Mesendoderm (in vitro differentiated cells): ENCODE measurements around the gene RADIL.

Experiments used
- DNase-seq: peaks from one replicate; pipeline ENCODE4 v3.0.0; 2013
- H2AK5ac ChIP-seq: 2 replicates; pipeline ENCODE4 v1.6.1; 2013; ENCODE audit warnings: low read length, inconsistent platforms
- H2BK120ac ChIP-seq: 2 replicates; pipeline ENCODE4 v1.6.1; 2013; ENCODE audit warnings: low read depth, mild to moderate bottlenecking, low read length, moderate library complexity, mixed read lengths
- H2BK15ac ChIP-seq: replicated peaks from 2 replicates; pipeline ENCODE4 v1.6.1; 2013; ENCODE audit warnings: low read depth, mild to moderate bottlenecking, moderate library complexity
- H2BK5ac ChIP-seq: 2 replicates; pipeline ENCODE4 v1.6.1; 2013; ENCODE audit warnings: low read length, inconsistent platforms
- H3K18ac ChIP-seq: 2 replicates; pipeline ENCODE4 v1.6.1; 2013; ENCODE audit warnings: mild to moderate bottlenecking, low read length, mixed read lengths
- H3K23ac ChIP-seq: one replicate; pipeline ENCODE4 v1.6.1; 2013; ENCODE audit warnings: low read length
- H3K27ac ChIP-seq: 2 replicates; pipeline ENCODE4 v1.5.1; 2013; ENCODE audit warnings: low read depth, mild to moderate bottlenecking, inconsistent platforms, low read length, moderate library complexity
- H3K27me3 ChIP-seq: 2 replicates; pipeline ENCODE4 v1.6.1; 2013; ENCODE audit warnings: low read length, control low read depth, mild to moderate bottlenecking, inconsistent platforms; ENCODE audit not compliant: insufficient read depth, poor library complexity
- H3K36me3 ChIP-seq: 2 replicates; pipeline ENCODE4 v1.6.1; 2013; ENCODE audit warnings: low read length, inconsistent platforms; ENCODE audit not compliant: control insufficient read depth, insufficient read depth
- H3K4ac ChIP-seq: one replicate; pipeline ENCODE4 v1.6.1; 2013; ENCODE audit warnings: low read depth, mild to moderate bottlenecking, low read length, moderate library complexity
- H3K4me1 ChIP-seq: 2 replicates; pipeline ENCODE4 v1.6.1; 2013; ENCODE audit warnings: low read depth, low read length, inconsistent platforms; ENCODE audit not compliant: control insufficient read depth
- H3K4me2 ChIP-seq: 2 replicates; pipeline ENCODE4 v1.6.1; 2013; ENCODE audit warnings: low read length
- H3K4me3 ChIP-seq: 2 replicates; pipeline ENCODE4 v1.5.1; 2013; ENCODE audit warnings: mild to moderate bottlenecking, low read length
- H3K56ac ChIP-seq: one replicate; pipeline ENCODE4 v1.6.1; 2013; ENCODE audit warnings: low read length
- H3K79me1 ChIP-seq: 2 replicates; pipeline ENCODE4 v1.6.1; 2013; ENCODE audit warnings: low read length, inconsistent platforms
- H3K79me2 ChIP-seq: 2 replicates; pipeline ENCODE4 v1.6.1; 2013; ENCODE audit warnings: mild to moderate bottlenecking, low read length; ENCODE audit not compliant: control insufficient read depth, insufficient read depth
- H3K9ac ChIP-seq: 2 replicates; pipeline ENCODE4 v1.6.1; 2013; ENCODE audit warnings: low read length, inconsistent platforms
- H4K5ac ChIP-seq: one replicate; pipeline ENCODE4 v1.6.1; 2013; ENCODE audit warnings: low read length
- H4K8ac ChIP-seq: one replicate; pipeline ENCODE4 v1.6.1; 2013; ENCODE audit warnings: low read depth, mild to moderate bottlenecking, control low read depth, low read length, moderate library complexity
- WGBS: extraction: QIAGEN DNeasy Blood & Tissue Kit; methylation state at CpG from one replicate; pipeline ENCODE4 v1.1.7; 2013; ENCODE audit warnings: low lambda C conversion rate, missing lambda C conversion rate; ENCODE audit not compliant: insufficient coverage; ENCODE audit errors: extremely low coverage; 5-methylcytosine and 5-hydroxymethylcytosine counted together

Gene RADIL

DNA sequence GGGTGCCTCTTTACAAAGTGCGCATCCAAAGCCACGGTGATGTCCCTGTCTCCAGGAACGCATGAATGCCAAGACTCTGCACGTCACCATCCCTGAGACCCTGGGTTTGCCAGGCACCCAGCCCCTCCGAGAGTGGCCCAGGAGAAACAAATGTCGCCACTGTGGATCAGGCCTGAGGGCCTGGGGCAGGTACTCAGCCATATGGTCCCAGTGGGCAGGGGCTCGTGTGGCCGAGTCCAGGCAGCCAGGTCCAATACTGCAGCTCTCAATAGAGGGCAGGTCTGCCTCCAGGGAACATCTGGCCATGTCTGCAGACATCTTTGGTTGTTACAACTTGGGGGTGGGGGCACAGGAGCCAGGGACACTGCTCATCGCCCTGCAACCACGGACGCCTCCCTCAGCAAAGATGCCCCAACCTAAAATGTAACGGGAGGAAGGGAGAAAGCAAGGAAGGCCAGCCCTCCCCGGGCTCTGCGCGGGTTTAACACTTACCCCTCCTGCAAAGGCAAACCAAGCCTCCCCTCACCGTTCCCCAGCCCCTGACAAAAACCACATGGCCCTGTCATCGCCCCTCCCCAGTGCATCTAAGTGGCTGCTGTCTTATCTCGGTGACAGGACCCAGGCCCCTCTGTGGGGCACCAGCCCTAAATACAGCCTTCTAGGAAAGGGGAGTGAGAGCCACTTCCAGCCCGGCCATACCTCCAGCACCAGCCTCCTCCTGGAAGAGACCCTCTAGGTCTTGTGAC is 11.4 kb downstream of the RADIL start:
- no peak overlapping the region for H3K9ac ChIP-seq
- no peak overlapping the region for H3K4ac ChIP-seq
- H3K18ac ChIP-seq: no peak overlapping the region
- H2BK5ac ChIP-seq: peak overlapping the region; percentile 2
- H3K27ac ChIP-seq: no peak overlapping the region
- peak overlapping the region; percentile 50 for H3K56ac ChIP-seq
- no peak overlapping the region for H4K5ac ChIP-seq
- no peak overlapping the region for H2BK120ac ChIP-seq
- H3K23ac ChIP-seq: no peak overlapping the region
- no peak overlapping the region for H2AK5ac ChIP-seq
- no peaks in the 10 kb centered on the region for H3K79me2 ChIP-seq
- no peak overlapping the region for H2BK15ac ChIP-seq
- peaks cover 6% of the 10 kb centered on the region for H3K4me1 ChIP-seq
- no peak overlapping the region for H3K4me2 ChIP-seq
- WGBS: no CpG with 5 or more reads among the region's 19 CpGs
- peak; percentile 87 for DNase-seq
- no peak overlapping the region for H3K4me3 ChIP-seq
- no peaks in the 10 kb centered on the region for H3K36me3 ChIP-seq
- H3K27me3 ChIP-seq: no peaks in the 10 kb centered on the region
- H3K79me1 ChIP-seq: no peaks in the 10 kb centered on the region
- no peak overlapping the region for H4K8ac ChIP-seq

DNA sequence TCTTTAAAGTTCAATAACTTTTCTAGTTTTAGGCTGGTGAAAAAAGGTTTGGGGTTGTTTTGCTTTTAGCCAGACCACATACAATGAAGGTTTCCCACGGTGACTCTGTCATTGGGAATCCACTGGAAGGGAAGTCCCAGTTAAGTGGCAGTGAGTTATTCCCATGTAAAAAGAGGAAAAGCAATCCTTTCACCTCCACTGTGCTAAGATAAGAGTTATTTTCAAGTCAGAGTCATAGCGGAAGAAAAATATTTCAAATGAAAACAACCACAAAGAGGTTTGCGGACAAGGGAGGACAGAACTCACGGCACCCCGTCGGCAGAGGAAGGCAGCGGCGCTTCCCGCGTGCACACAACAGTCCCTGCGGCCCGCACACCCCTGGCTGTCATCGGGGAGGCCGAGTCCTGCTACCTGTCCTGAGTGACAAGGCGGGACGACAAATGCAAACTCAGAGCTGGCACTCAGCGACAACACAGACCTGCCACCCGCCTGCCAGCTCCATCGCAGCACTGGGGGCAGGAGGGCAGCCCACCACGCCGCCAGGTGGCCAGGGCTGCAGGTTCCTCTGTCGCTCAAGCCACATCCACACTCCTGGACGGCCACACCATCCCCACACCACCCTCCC is 12.3 kb downstream of the RADIL start:
- no peak overlapping the region for H3K4ac ChIP-seq
- WGBS: no CpG with 5 or more reads among the region's 23 CpGs

DNA sequence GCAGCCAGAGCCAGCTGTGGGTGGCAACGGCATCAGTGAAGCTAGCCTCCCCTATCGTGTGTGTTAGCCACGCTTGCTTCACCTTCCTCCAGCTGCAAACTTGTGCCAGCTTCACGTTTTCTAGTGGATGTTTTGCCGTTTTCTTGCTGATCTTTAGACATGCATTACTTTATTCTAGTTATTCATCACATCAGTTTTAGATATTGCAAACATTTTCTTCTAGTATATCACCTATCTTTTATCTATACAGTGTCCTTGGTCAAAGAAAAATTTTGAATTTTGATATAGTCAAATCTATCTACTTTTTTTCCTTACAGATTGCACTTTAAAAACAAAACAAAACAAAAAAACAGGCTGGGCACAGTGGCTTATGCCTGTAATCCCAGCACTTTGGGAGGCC is 15.0 kb downstream of the RADIL start:
- no peak overlapping the region for H3K4me3 ChIP-seq
- no peak overlapping the region for H4K8ac ChIP-seq
- no peak overlapping the region for H2AK5ac ChIP-seq
- H3K36me3 ChIP-seq: no peaks in the 10 kb centered on the region
- no peak overlapping the region for H4K5ac ChIP-seq
- H3K27me3 ChIP-seq: no peaks in the 10 kb centered on the region
- no peak for DNase-seq
- no peak overlapping the region for H3K27ac ChIP-seq
- no peak overlapping the region for H3K4me2 ChIP-seq
- no CpG with 5 or more reads among the region's 5 CpGs for WGBS
- no peak overlapping the region for H3K4ac ChIP-seq
- H3K79me2 ChIP-seq: no peaks in the 10 kb centered on the region
- H3K23ac ChIP-seq: no peak overlapping the region
- H2BK120ac ChIP-seq: no peak overlapping the region
- H3K9ac ChIP-seq: no peak overlapping the region
- no peak overlapping the region for H3K56ac ChIP-seq
- no peak overlapping the region for H2BK5ac ChIP-seq
- H3K18ac ChIP-seq: no peak overlapping the region
- H2BK15ac ChIP-seq: no peak overlapping the region
- H3K79me1 ChIP-seq: no peaks in the 10 kb centered on the region
- peaks cover 6% of the 10 kb centered on the region for H3K4me1 ChIP-seq

More for the DNA sequence above, 12.3 kb downstream of the RADIL start:
- Histone ChIP-seq H4K8ac (no peak overlapping the region), H2AK5ac (no peak overlapping the region), H3K56ac (peak overlapping the region; percentile 17), H3K4me1 (peaks cover 6% of the 10 kb centered on the region), H4K5ac (no peak overlapping the region), H3K27me3 (no peaks in the 10 kb centered on the region), H3K79me1 (no peaks in the 10 kb centered on the region), H3K9ac (no peak overlapping the region), H3K4me2 (no peak overlapping the region), H2BK120ac (no peak overlapping the region), H3K27ac (no peak overlapping the region), H3K79me2 (no peaks in the 10 kb centered on the region), H2BK15ac (no peak overlapping the region), H3K4me3 (no peak overlapping the region), H3K23ac (no peak overlapping the region), H3K36me3 (no peaks in the 10 kb centered on the region), H2BK5ac (peak overlapping the region; percentile 28), H3K18ac (no peak overlapping the region)
- no peak for DNase-seq

DNA sequence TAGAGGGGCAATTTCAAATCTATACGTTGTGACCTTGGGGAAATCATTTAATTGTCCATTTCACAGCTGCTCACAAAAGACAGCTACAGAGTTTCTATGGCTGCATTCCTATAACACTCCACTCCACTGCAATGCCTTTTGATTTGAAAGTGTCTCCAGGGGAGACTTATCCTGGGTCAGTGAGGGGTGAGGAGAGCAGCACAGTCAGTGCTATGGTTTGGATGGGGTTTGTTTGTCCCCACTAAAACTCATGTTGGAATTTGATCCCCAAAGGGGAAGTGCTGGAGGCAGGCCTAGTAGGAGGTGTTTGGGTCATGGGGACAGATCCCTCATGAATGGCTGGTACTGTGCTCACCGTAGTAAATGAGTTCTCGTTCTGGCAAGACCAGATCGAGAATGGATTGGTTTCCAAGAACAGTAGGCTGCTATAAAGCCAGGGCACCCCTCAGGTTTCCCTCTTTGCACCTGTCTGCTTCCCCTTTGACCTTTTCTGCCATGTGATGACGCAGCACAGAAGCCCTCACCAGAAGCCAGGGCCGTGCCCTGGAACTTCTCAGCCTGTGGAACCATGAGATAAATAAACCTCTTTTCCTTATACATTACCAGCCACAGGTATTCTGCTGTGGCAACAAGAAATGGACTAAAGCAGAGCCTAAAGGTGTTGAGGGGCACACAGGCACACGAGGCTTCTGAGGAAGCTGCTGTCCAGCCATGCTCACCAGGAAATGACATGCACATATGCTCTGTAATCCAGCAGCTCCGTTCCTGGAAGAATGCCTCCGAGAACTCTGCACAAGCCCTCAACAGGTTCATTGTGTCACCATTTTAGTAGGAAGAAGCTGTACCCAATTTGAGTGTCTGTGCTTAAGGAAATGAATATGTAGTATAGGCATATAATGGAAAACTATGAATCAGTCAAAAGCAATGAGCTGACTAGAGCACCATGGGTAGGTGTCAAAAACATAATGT is 16.7 kb downstream of the RADIL start:
- Histone ChIP-seq H3K56ac (no peak overlapping the region), H3K18ac (no peak overlapping the region), H2AK5ac (no peak overlapping the region), H3K9ac (no peak overlapping the region), H3K4me2 (no peak overlapping the region), H2BK15ac (no peak overlapping the region), H3K27ac (no peak overlapping the region), H2BK5ac (no peak overlapping the region), H3K4me1 (peaks cover under 1% of the 10 kb centered on the region), H3K79me2 (no peaks in the 10 kb centered on the region), H3K36me3 (no peaks in the 10 kb centered on the region), H4K8ac (no peak overlapping the region), H3K4me3 (no peak overlapping the region), H3K79me1 (no peaks in the 10 kb centered on the region), H4K5ac (no peak overlapping the region), H3K4ac (no peak overlapping the region), H3K23ac (no peak overlapping the region), H2BK120ac (no peak overlapping the region), H3K27me3 (no peaks in the 10 kb centered on the region)
- whole genome bisulfite sequencing: no CpG with 5 or more reads among the region's 9 CpGs
- no peak for DNase-seq

DNA sequence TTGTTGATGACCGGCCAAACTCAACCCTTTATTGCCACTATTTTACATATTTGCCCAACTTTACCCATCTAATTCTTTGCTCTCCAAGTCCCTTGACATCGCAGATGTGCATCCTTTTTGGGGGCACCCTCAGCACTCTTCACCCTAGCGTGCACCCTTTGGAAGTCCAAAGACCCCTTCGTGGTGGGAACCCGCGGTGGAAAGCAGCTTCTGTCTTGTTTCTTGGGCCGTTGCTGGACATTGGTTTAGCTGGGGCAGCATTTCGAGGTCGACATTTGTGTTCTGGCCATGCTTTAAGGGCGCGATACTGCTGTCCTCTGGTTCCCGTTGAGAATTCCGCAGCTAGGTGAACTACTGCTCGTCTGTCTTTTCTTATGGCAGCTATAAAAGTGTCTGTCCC is 21.4 kb downstream of the RADIL start:
- WGBS: no CpG with 5 or more reads among the region's 14 CpGs
- no peak overlapping the region for H4K8ac ChIP-seq
- no peak overlapping the region for H2BK5ac ChIP-seq
- no peak overlapping the region for H3K18ac ChIP-seq
- H3K4me3 ChIP-seq: no peak overlapping the region
- H3K27me3 ChIP-seq: no peaks in the 10 kb centered on the region
- no peak overlapping the region for H3K27ac ChIP-seq
- no peak overlapping the region for H2BK120ac ChIP-seq
- no peaks in the 10 kb centered on the region for H3K36me3 ChIP-seq
- no peak overlapping the region for H3K23ac ChIP-seq
- no peak overlapping the region for H4K5ac ChIP-seq
- no peaks in the 10 kb centered on the region for H3K79me1 ChIP-seq
- H3K79me2 ChIP-seq: no peaks in the 10 kb centered on the region
- no peak overlapping the region for H3K9ac ChIP-seq
- no peaks in the 10 kb centered on the region for H3K4me1 ChIP-seq
- no peak overlapping the region for H3K4me2 ChIP-seq
- no peak overlapping the region for H3K56ac ChIP-seq
- no peak for DNase-seq
- no peak overlapping the region for H2AK5ac ChIP-seq
- H2BK15ac ChIP-seq: no peak overlapping the region
- no peak overlapping the region for H3K4ac ChIP-seq
